NCI-H526 treated with DMSO at 0.1 percent for 48 hours (cell line): ENCODE measurements around the gene FAM120C.

ENCODE experiments used
- DNase-seq: peaks from one replicate; lab custom pipeline; 2025; lab: John Stamatoyannopoulos, UW

The FAM120C gene

GRCh38 chrX:54171091-54171490 lies 12.0 kb downstream of the FAM120C start:
- DNase-seq: no peak

- no peak for DNase-seq
These were observed 16.1 kb downstream of the FAM120C start for GRCh38 chrX:54166915-54167314.

GRCh38 chrX:54157561-54157960 lies 25.5 kb downstream of the FAM120C start:
- DNase-seq: no peak

- DNase-seq: no peak
These were observed 48.8 kb downstream of the FAM120C start for GRCh38 chrX:54134269-54134668.

GRCh38 chrX:54116391-54116790 lies 66.7 kb downstream of the FAM120C start:
- no peak for DNase-seq

- no peak for DNase-seq
These were observed 89.5 kb downstream of the FAM120C start for GRCh38 chrX:54093571-54093970.

GRCh38 chrX:54093159-54093558 lies 89.9 kb downstream of the FAM120C start:
- DNase-seq: no peak

GRCh38 chrX:54090880-54091279 lies 92.2 kb downstream of the FAM120C start:
- DNase-seq: no peak

GRCh38 chrX:54089191-54089590 lies 93.9 kb downstream of the FAM120C start:
- no peak for DNase-seq

GRCh38 chrX:54087661-54088060 lies 95.4 kb downstream of the FAM120C start:
- DNase-seq: no peak

GRCh38 chrX:54085666-54086065 lies 97.4 kb downstream of the FAM120C start:
- no peak for DNase-seq

GRCh38 chrX:54076903-54077302 lies 106.2 kb downstream of the FAM120C start:
- no peak for DNase-seq

GRCh38 chrX:54074826-54075225 lies 108.2 kb downstream of the FAM120C start:
- DNase-seq: no peak

GRCh38 chrX:54067766-54068165 lies 115.3 kb downstream of the FAM120C start:
- no peak for DNase-seq

GRCh38 chrX:54066841-54067240 lies 116.2 kb downstream of the FAM120C start:
- no peak for DNase-seq

- DNase-seq: no peak
These were observed 118.5 kb downstream of the FAM120C start for GRCh38 chrX:54064564-54064963.

- no peak for DNase-seq
These were observed 119.7 kb downstream of the FAM120C start for GRCh38 chrX:54063361-54063760.

GRCh38 chrX:54049801-54050200 lies 133.3 kb downstream of the FAM120C start:
- no peak for DNase-seq

- DNase-seq: no peak
These were observed 134.6 kb downstream of the FAM120C start for GRCh38 chrX:54048412-54048811.

GRCh38 chrX:54045563-54046228 lies 137.4 kb downstream of the FAM120C start:
- peak; percentile 39 for DNase-seq

- DNase-seq: peak; percentile 55
These were observed 138.1 kb downstream of the FAM120C start for GRCh38 chrX:54044877-54045338.

GRCh38 chrX:54044126-54044876 lies 138.8 kb downstream of the FAM120C start, which contains the start of gene PHF8:
Gene PHF8 (minus strand): TSS chrX:54044473. CDS start chrX:54042728, 1,745 bp downstream.
- DNase-seq: peak; percentile 89

GRCh38 chrX:54043541-54044125 lies 139.4 kb downstream of the FAM120C start:
- DNase-seq: peak; percentile 34
